Anterior cingulate cortex (tissue), 58 donors: ENCODE results near the gene PPP2R5A.

Experiments
- DNase-seq, 58 donors: peaks; one replicate each; lab custom pipeline; 2025; lab: John Stamatoyannopoulos, UW

PPP2R5A gene

DNA sequence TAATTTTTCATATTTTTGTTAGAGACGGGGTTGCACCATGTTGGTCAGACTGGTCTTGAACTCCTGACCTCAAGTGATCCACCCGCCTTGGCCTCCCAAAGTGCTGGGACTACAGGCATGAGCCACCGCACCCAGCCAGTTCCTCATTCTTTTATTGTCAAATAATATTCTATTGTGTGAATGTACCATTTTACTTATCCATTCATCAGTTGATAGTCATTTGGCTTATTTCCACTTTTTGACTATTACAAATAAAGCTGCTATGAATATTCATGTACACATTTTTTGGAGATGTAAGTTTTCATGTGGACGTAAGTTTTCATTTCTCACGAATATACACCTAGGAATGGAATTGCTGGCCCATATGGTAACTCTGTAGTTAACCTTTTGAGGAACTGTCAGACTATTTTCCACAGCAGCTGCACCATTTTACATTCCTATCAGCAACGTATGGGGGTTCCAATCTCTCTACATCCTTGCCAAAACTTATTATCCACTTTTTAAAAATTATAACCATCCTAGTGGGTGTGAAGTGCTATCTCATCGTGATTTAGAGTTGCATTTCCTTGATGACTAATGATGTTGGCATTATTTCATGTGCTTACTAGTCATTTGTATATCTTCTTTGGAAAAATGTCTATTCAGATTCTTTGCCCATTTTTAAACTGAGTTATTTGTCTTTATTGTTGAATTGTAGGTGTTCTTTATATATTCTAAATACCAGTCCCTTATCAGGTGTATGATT lies 116.8 kb downstream of the PPP2R5A start:
- DNase-seq, result no peak

DNA sequence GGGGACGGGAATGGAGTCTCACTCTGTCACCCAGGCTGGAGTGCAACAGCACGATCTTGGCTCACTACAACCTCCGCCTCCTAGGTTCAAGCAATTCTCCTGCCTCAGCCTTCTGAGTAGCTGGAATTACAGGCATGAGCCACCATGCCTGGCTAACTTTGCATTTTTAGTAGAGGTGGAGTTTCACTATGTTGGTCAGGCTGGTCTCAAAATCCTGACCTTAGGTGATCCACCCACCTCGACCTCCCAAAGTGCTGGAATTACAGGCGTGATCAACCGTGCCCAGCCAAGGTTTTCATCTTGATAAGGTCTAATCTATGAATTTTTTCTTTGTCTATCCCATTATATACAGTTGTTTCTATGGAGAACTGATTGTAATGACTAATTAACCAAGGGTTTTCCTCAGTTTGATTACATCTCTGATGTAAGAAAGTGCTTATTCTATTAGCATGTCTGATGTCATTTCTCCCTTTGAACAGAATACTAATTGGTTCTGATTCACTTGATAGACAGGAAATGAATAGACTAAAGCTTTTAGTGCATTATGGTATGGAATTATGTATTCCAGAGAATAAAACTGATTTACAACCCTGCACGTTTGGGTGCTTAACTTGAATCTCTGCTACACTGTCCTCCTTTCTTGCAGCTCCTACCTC lies 117.6 kb downstream of the PPP2R5A start:
- DNase-seq, result no peak

DNA sequence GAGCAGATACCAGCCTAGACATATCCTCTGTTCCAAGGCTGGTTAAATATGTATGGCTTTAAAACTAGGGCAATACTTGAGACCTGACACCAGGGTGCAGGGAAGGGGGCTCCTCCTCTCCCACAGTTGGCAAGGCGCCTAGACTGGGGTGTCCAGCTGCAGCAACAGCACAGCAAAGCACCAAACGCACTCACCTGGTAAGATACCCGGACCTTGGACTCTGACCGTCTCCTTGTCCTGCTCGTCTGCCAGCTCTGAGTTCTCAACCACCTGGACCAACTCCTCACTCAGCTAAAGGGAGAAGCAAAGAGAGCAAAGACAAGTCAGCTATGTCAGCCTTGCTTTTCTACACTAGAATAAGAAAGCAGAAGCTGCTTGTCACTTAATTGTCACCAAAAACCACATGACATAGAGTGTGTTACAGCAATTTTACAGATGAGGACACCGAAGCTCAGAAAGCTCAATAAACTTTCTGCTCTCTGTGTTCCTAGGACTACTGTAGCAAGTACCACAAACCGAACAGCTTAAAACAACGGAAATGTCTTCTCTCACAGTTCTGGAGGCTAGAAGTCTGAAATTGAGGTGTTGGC lies 125.1 kb downstream of the PPP2R5A start:
- no peak for DNase-seq
